Breast epithelium (tissue), 3 donors: ENCODE results near the gene FAM184B.

Source experiments
- CTCF ChIP-seq, 3 donors: fragments of 450-650 bp; IDR thresholded peaks; one replicate each; pipeline ENCODE4 v1.5.1; 2016 to 2017; ENCODE audit warnings: antibody characterized with exemption in 3 of 3, mild to moderate bottlenecking in 3 of 3, moderate library complexity in 3 of 3
- POLR2A ChIP-seq: fragments of 450-650 bp; IDR thresholded peaks from one replicate; pipeline ENCODE4 v1.6.1; 2016; ENCODE audit warnings: antibody characterized with exemption, mild to moderate bottlenecking, moderate library complexity

GRCh38 chr4:17719106-17719505 lies 62.3 kb downstream of the FAM184B start:
- TF ChIP-seq CTCF (IDR thresholded peaks at IDR 0.05) (no peak), POLR2A (no peak)
